ENCODE data around the gene TMEM204.

DNA sequence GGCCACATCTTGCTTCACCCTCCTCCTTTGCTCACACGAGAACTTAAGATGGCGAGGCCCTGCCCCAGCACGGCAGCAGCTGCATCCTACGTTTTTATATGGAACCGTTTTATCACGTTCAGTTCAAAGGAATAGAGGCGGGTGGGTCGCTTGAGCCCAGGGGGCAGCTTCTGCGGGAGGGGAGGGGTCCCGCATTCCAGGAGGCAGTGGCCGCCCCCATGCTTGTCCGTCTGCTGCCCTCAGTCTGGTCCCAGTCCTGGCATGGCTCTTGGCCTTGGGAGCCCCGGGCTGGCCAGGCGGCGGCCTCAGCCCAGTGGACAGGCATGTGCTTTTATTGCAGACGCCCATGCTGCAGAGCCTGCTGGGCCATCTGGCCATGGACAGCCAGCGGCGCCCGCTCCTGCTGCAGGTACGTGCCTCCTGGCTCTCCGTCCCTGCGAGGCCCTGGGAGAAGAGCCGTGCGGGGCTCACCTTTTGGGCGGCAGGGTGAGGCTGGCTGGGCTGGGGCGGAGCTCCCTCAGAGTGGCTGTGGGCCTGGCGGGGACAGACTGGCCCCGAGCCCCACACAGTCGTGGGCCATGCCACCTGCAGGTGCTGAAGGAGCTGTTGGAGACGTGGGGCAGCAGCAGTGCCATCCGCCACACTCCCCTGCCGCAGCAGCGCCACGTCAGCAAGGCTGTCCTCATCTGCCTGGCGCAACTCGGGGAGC, 33.6 kb upstream of the TMEM204 start:
- TF ChIP-seq, protein P1, sequence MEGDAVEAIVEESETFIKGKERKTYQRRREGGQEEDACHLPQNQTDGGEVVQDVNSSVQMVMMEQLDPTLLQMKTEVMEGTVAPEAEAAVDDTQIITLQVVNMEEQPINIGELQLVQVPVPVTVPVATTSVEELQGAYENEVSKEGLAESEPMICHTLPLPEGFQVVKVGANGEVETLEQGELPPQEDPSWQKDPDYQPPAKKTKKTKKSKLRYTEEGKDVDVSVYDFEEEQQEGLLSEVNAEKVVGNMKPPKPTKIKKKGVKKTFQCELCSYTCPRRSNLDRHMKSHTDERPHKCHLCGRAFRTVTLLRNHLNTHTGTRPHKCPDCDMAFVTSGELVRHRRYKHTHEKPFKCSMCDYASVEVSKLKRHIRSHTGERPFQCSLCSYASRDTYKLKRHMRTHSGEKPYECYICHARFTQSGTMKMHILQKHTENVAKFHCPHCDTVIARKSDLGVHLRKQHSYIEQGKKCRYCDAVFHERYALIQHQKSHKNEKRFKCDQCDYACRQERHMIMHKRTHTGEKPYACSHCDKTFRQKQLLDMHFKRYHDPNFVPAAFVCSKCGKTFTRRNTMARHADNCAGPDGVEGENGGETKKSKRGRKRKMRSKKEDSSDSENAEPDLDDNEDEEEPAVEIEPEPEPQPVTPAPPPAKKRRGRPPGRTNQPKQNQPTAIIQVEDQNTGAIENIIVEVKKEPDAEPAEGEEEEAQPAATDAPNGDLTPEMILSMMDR (conservative IDR thresholded peaks at IDR 0.05), result no peak
- no peak for TF ChIP-seq EZH2 (IDR thresholded peaks at IDR 0.05; ENCODE audit: low read depth)

Measured in PC-9 (cell line).